ENCODE measurements around the gene CARS1.

DNA sequence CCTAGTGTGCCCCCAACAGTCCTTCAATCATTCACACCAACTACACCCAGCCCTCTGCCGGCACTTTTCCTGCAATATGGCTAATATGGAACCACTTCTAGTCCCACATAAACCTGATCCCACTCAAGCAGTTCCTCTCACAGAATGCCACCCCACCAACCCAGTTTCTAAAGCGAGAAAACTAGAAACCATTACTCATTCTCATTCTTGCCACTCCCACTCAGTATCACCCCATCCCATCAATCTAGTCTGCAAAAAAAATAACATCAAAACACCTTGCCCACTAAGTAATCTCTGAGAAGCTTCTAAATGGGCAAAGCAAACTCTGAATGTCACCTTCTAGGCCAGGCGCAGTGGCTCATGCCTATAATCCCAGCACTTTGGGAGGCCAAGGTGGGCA is 83.0 kb downstream of the CARS1 start:
- TF ChIP-seq EP300 (IDR thresholded peaks at IDR 0.05) (no peak), POLR2A (IDR thresholded peaks at IDR 0.05) (no peak)

Measured in suprapubic skin (tissue), 2 donors.